ENCODE results near the gene ZDHHC7.
"Not testable (repeated sequence)": the region's sequence is repeated elsewhere in the genome, so short reads cannot be mapped to it uniquely, and the experiment has no call there.

The ZDHHC7 gene

DNA sequence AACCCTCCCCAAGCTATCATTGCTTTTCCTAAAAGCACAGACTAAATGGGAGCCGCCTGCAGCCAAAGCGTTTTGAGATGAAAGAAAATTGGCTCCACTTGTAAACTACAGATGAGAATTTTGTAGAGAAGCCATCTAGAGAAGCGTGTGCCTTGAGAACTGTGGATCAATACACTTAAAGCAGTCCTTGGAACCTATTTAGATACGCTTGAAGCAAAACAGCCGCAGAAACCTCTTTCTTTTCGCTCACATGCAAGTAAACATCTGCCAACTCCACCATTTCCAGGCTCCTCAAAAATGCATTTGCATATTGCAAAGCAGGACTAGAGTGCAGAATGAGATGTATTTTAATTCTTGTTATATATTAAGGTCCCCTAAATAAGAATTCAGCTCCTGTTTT lies 29.4 kb upstream of the ZDHHC7 start:
- Histone ChIP-seq H3K4me3 (ENCODE audit: low read depth, low read length) (no peak overlapping the region), H3K4me1 (ENCODE audit: control insufficient read depth, insufficient read depth, low read length) (no peaks in the 10 kb centered on the region), H3K9ac (ENCODE audit: low read depth, low read length) (no peak overlapping the region), H3K36me3 (ENCODE audit: control insufficient read depth, insufficient read depth, low read length) (no peaks in the 10 kb centered on the region), H3K9me3 (ENCODE audit: control insufficient read depth, insufficient read depth, low read length) (no peaks in the 10 kb centered on the region), H3K27me3 (ENCODE audit: control insufficient read depth, insufficient read depth, low read length) (no peaks in the 10 kb centered on the region)

DNA sequence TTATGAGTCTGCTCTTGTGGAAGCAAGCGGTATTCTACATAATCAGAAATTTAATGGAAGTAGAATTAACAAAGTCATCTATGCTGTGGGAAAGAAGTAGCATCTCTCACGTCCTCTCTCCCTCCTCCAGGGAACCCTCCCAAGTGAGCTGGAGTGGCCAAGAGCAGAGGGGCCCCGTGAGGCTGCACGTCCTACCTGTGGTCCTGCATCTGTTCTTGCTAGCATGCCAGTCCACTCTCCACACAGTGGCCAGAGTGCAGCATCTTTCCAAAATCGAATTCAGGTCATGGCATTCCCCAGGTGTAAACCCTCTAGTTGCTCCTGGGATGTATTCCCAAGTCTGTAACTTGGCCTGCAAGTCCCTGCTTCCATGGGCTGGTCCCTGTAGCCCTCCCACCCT lies 26.4 kb upstream of the ZDHHC7 start:
- Histone ChIP-seq H3K36me3 (ENCODE audit: control insufficient read depth, insufficient read depth, low read length) (no peaks in the 10 kb centered on the region), H3K9ac (ENCODE audit: low read depth, low read length) (no peak overlapping the region), H3K27me3 (ENCODE audit: control insufficient read depth, insufficient read depth, low read length) (no peaks in the 10 kb centered on the region), H3K9me3 (ENCODE audit: control insufficient read depth, insufficient read depth, low read length) (no peaks in the 10 kb centered on the region), H3K4me1 (ENCODE audit: control insufficient read depth, insufficient read depth, low read length) (peaks cover 2% of the 10 kb centered on the region), H3K4me3 (ENCODE audit: low read depth, low read length) (no peak overlapping the region)

DNA sequence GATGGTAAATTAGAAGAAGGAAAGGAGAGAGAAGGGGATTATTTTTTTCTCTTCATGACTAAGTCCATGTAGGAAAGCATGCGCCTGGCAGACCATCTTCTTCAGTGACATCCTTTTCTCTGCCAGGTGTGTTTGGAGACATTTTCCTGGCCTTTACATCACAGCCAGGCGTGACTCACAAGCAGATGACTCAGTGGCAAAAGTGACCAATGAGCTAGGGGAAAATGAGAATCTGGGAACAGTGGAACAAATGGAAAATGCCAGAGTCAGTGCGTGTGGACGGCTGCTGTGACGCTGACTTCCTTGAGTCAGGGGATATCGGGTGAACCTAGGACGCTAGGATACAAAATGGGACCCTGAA lies 25.7 kb upstream of the ZDHHC7 start:
- Histone ChIP-seq H3K9ac (ENCODE audit: low read depth, low read length) (no peak overlapping the region), H3K9me3 (ENCODE audit: control insufficient read depth, insufficient read depth, low read length) (no peaks in the 10 kb centered on the region), H3K4me1 (ENCODE audit: control insufficient read depth, insufficient read depth, low read length) (peaks cover 2% of the 10 kb centered on the region), H3K27me3 (ENCODE audit: control insufficient read depth, insufficient read depth, low read length) (no peaks in the 10 kb centered on the region), H3K4me3 (ENCODE audit: low read depth, low read length) (no peak overlapping the region), H3K36me3 (ENCODE audit: control insufficient read depth, insufficient read depth, low read length) (no peaks in the 10 kb centered on the region)

DNA sequence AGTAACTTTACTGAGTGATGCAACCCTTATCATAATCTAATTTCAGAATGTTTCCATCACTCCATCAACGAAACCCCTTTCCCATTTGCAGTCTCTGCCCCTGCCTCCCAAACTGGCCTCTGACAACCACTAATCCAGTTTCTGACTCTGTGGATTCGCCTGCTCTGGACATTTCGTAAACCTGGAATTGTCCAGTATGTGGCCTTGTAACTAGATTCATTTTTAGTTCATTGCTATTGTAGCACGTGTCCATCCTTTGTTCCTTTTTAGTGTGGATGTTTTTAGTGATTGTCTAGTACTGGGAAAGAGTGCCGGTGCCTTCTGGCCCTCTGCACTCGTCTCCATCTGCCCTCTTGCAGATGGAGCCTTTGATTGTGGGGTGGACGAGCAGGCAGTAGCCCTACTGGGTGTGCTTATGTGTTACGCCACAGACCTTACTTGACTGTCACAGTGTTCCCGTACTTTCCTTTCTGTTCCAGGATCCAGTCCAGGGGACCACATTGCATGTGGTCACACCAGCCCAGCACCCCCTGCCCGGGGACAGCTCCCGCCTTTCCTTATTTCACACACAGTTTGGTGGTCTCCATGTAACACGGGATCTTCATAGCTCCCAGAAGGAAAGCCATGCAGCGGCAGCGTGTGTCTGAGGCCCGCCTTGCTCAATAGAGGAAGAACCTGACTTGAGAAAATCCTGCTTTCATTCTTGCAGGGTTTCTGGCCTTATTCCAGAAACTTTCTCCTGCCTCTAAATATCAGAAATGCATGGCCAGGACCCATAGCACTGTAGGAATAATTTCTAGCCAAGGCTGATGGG lies 25.1 kb upstream of the ZDHHC7 start:
- no peaks in the 10 kb centered on the region for H3K9me3 ChIP-seq (ENCODE audit: control insufficient read depth, insufficient read depth, low read length)
- H3K9ac ChIP-seq (ENCODE audit: low read depth, low read length): no peak overlapping the region
- H3K27me3 ChIP-seq (ENCODE audit: control insufficient read depth, insufficient read depth, low read length): no peaks in the 10 kb centered on the region
- no peaks in the 10 kb centered on the region for H3K36me3 ChIP-seq (ENCODE audit: control insufficient read depth, insufficient read depth, low read length)
- H3K4me1 ChIP-seq (ENCODE audit: control insufficient read depth, insufficient read depth, low read length): peaks cover 2% of the 10 kb centered on the region
- no peak overlapping the region for H3K4me3 ChIP-seq (ENCODE audit: low read depth, low read length)

DNA sequence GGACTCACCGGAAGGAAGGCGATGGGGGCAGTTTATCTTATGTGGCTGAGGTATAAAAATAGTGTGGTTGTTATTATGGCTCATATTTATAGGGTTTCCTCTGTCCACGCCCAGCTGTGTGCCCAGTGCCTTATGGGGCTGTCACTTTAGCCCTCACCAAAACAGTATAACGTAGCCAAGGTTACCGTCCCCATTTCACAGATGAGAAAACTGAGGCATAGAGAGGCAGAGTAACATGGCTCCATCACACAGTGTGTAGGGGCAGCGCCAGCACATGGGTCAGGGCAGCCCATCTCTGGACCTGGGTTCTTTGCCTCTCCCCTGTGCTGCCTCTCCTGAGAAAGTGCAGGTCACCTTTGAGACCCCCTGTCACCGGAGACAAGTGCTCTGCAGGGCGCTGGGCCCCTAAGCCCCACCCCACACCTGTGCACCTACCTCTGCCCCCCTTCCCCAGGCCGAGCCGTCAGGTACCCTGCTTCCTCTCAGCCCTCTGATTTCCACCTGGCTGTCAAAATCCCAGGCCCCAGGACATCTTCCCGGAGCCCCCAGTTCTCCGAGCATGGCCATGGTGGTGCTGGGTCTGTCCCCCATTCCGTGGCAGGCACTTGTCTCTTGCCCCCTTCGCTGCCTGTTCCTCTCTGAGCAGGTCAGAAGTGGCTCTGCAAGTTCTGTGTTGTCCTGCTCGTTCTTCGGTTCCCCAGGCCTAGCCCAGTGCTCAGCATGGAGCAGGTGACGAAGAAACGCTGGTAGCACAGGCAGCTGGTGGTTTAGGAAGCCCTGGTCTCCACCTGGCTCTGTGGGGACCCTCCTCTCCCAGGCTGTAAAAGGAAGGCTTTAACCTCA lies 23.5 kb upstream of the ZDHHC7 start:
- Histone ChIP-seq H3K4me3 (ENCODE audit: low read depth, low read length) (no peak overlapping the region), H3K36me3 (ENCODE audit: control insufficient read depth, insufficient read depth, low read length) (no peaks in the 10 kb centered on the region), H3K27me3 (ENCODE audit: control insufficient read depth, insufficient read depth, low read length) (no peaks in the 10 kb centered on the region), H3K9ac (ENCODE audit: low read depth, low read length) (no peak overlapping the region), H3K4me1 (ENCODE audit: control insufficient read depth, insufficient read depth, low read length) (peaks cover 2% of the 10 kb centered on the region), H3K9me3 (ENCODE audit: control insufficient read depth, insufficient read depth, low read length) (no peaks in the 10 kb centered on the region)

DNA sequence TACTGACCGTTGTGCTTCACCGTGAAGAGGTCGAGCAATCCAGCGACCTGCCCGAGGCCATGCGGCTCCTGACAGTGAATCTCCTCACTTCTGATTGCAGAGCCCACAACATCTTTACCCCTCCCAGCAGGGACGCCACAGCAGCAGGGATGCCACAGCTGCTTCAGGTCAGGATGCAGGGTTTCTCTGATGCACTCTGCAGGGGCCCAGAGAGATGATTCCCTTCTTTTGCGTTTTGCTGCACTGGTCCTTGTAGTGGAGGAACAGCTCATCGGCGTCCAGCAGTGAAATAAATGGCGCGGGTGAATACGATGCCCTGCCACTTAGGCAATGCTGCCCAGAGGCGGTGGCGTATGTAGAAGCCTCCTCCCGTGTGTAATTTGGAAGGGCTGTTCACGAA lies 21.8 kb upstream of the ZDHHC7 start:
- no peak overlapping the region for H3K9ac ChIP-seq (ENCODE audit: low read depth, low read length)
- H3K4me1 ChIP-seq (ENCODE audit: control insufficient read depth, insufficient read depth, low read length): peaks cover 11% of the 10 kb centered on the region
- H3K27me3 ChIP-seq (ENCODE audit: control insufficient read depth, insufficient read depth, low read length): peaks cover 10% of the 10 kb centered on the region
- no peaks in the 10 kb centered on the region for H3K9me3 ChIP-seq (ENCODE audit: control insufficient read depth, insufficient read depth, low read length)
- H3K4me3 ChIP-seq (ENCODE audit: low read depth, low read length): no peak overlapping the region
- no peaks in the 10 kb centered on the region for H3K36me3 ChIP-seq (ENCODE audit: control insufficient read depth, insufficient read depth, low read length)

DNA sequence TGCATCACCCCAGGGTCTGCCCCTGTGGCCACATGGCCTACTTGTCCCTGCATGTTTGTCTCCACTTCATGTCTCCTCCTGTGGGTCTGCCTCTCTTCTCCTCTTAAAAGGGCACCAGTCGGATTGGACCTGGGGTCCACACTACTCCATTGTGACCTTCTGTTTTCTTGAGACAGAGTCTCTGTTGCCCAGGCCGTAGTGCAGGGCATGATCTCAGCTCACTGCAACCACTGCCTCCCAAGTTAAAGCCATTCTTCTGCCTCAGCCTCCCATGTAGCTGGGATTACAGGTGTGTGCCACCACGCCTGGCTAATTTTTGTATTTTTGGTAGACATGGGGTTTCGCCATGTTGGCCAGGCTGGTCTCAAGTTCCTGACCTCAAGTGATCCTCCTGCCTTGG lies 20.9 kb upstream of the ZDHHC7 start:
- not testable (repeated sequence) for H3K4me3 ChIP-seq (ENCODE audit: low read depth, low read length); H3K9me3 ChIP-seq (ENCODE audit: control insufficient read depth, insufficient read depth, low read length); H3K36me3 ChIP-seq (ENCODE audit: control insufficient read depth, insufficient read depth, low read length); H3K9ac ChIP-seq (ENCODE audit: low read depth, low read length)
- Histone ChIP-seq H3K27me3 (ENCODE audit: control insufficient read depth, insufficient read depth, low read length) (peaks cover 11% of the 10 kb centered on the region), H3K4me1 (ENCODE audit: control insufficient read depth, insufficient read depth, low read length) (peaks cover 11% of the 10 kb centered on the region)

DNA sequence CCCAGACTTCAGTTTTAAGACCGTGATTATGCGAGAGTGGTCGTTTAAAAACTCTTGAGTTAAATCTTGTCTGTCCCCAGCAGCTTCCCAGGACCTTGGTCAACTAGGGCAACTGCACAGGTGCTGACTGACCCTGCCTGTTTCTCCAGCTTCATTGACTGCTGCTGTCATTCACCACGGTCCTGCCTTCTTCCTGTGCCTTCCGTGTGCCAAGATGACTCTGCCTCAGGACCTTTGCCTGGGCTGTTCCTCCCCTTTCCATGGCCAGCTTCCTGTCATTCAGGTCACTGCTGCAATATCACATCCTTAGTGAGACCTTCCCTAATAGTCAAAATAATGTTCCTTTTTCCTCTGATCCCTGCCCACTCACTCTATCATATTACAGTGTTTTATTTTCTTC lies 20.1 kb upstream of the ZDHHC7 start:
- Histone ChIP-seq H3K36me3 (ENCODE audit: control insufficient read depth, insufficient read depth, low read length) (no peaks in the 10 kb centered on the region), H3K27me3 (ENCODE audit: control insufficient read depth, insufficient read depth, low read length) (peaks cover 11% of the 10 kb centered on the region), H3K4me3 (ENCODE audit: low read depth, low read length) (no peak overlapping the region), H3K9ac (ENCODE audit: low read depth, low read length) (no peak overlapping the region), H3K9me3 (ENCODE audit: control insufficient read depth, insufficient read depth, low read length) (no peaks in the 10 kb centered on the region), H3K4me1 (ENCODE audit: control insufficient read depth, insufficient read depth, low read length) (peaks cover 11% of the 10 kb centered on the region)

DNA sequence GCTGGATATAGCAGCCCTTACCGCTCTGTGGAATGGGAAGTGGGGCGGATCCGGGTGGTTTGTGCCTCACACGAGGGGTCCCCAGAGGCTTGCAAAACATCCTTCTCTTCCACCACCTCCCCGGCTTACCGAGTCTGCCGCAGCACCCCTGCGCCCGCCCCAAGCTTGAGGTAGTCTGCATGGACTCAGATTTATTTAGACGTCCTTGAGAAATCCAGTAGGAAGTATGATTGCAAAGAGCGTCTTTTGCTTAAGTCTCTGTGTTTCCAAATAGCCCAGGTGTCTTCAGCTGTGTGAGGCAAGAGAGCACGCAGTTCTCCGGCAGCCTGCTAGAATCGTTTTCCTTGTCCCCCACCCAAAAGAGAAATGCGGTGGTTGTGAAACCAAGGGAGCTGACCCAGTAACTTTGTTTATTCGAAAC lies 18.7 kb upstream of the ZDHHC7 start:
- peaks cover 11% of the 10 kb centered on the region for H3K4me1 ChIP-seq (ENCODE audit: control insufficient read depth, insufficient read depth, low read length)
- no peak overlapping the region for H3K9ac ChIP-seq (ENCODE audit: low read depth, low read length)
- peaks cover 18% of the 10 kb centered on the region for H3K27me3 ChIP-seq (ENCODE audit: control insufficient read depth, insufficient read depth, low read length)
- no peak overlapping the region for H3K4me3 ChIP-seq (ENCODE audit: low read depth, low read length)
- H3K9me3 ChIP-seq (ENCODE audit: control insufficient read depth, insufficient read depth, low read length): no peaks in the 10 kb centered on the region
- H3K36me3 ChIP-seq (ENCODE audit: control insufficient read depth, insufficient read depth, low read length): no peaks in the 10 kb centered on the region

DNA sequence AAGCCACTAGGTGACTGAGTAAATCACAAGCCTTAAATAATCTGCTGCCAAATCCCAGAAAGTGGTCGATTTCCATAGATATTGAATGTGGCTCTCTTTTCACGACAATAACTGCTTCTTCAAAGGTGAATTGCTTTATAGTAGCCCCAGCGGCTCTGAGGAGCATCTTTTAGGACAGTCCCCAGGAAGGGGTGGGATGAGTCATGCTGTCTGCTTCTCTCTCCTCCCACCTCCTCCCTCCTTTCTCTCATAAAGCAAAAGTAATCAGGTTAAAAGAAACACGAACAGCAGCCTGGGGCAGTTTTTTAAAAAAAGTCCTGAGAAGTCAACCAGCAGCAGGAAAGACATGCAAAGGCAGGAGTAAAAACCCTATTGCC lies 18.1 kb upstream of the ZDHHC7 start:
- Histone ChIP-seq H3K27me3 (ENCODE audit: control insufficient read depth, insufficient read depth, low read length) (peaks cover 18% of the 10 kb centered on the region), H3K9ac (ENCODE audit: low read depth, low read length) (no peak overlapping the region), H3K4me1 (ENCODE audit: control insufficient read depth, insufficient read depth, low read length) (peaks cover 11% of the 10 kb centered on the region), H3K4me3 (ENCODE audit: low read depth, low read length) (no peak overlapping the region), H3K36me3 (ENCODE audit: control insufficient read depth, insufficient read depth, low read length) (no peaks in the 10 kb centered on the region), H3K9me3 (ENCODE audit: control insufficient read depth, insufficient read depth, low read length) (no peaks in the 10 kb centered on the region)

DNA sequence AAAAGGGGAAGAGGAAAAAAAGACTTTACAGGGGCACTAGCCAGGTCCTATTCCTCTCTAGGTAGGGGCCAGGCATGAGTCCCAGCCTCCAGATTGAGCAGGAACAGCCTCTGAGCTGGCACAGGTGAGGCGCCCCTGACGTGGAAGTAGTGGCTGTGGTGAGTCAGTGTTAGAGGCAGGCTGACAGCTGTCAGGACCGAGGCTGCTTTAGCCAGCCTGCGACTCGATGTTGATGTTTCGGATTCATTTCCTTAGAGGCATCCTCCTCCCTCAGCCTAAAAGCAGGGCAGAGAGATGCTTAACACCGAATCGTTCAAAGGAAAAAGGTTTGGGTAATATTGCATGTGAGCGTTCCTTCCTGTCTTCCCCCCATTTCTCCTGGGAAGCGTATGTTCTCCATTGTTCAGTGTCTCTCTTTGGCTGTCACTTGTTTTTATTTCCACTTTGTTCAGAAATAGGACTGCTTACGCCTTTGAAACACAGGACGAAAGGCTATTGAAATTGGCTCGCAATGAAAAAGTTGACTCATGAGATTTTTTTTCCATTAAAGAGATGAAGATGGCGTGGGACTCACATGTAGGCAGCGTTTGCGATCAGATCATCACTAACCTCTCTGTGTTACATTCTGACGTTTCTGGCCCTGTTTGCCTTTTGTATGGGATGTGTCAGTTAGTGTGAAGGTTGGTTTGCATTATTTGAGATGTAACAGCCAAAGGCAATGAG lies 17.5 kb upstream of the ZDHHC7 start:
- H3K4me3 ChIP-seq (ENCODE audit: low read depth, low read length): peak overlapping the region; percentile 80

More for the DNA sequence above, 17.5 kb upstream of the ZDHHC7 start:
- H3K36me3 ChIP-seq (ENCODE audit: control insufficient read depth, insufficient read depth, low read length): no peaks in the 10 kb centered on the region
- no peak overlapping the region for H3K9ac ChIP-seq (ENCODE audit: low read depth, low read length)
- H3K4me1 ChIP-seq (ENCODE audit: control insufficient read depth, insufficient read depth, low read length): peaks cover 11% of the 10 kb centered on the region
- peaks cover 18% of the 10 kb centered on the region for H3K27me3 ChIP-seq (ENCODE audit: control insufficient read depth, insufficient read depth, low read length)
- no peaks in the 10 kb centered on the region for H3K9me3 ChIP-seq (ENCODE audit: control insufficient read depth, insufficient read depth, low read length)
